Right kidney (tissue), 1 donor: ENCODE data around the gene VEGFB.

Source experiments
- DNase-seq: peaks from one replicate; pipeline ENCODE4 v3.0.0-alpha.2; 2016

The VEGFB gene

GRCh38 chr11:64208796-64209562 is 25.4 kb upstream of the VEGFB start:
- DNase-seq: no peak

GRCh38 chr11:64209563-64209843 is 24.9 kb upstream of the VEGFB start:
- no peak for DNase-seq

- DNase-seq: no peak
Measured at GRCh38 chr11:64210301-64211020, 23.9 kb upstream of the VEGFB start.

GRCh38 chr11:64211181-64211872 is 23.1 kb upstream of the VEGFB start:
- DNase-seq: no peak

GRCh38 chr11:64216879-64217278 is 17.5 kb upstream of the VEGFB start:
- DNase-seq: no peak

DNA sequence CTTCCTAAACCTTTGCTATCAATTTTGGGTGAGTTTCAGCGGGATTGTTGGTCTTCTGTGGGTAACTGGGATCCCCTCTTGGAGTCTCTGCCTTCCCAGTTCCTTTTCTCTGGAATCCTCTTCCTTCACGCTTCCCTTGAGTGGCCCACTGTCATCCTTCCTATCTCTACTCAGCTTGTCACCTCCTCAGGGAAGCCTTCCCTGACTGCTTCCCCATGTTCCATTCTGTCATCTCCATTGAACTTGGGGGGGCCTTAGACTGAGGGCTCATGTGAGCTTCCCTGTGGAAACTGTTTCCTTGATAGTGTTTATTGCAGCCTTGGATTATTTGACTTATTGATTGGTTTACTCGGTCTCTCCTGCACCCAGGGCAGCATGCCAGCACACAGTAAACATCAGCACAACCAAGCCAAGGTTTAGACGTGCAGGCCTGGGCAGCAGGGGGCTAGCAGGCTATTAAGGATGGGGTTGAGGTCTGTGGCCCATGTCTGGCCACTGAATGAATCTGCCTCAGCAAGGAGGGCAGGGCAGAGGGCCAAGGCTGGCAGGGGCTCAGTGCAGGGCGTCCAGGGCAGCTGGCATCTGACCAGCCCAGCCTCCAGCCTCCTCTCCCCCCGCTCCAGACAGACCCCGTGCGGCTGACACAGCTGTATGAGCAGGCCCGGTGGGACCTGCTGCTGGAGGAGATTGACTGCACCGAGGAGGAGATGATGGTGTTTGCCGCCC is 15.6 kb upstream of the VEGFB start:
- no peak for DNase-seq

DNA sequence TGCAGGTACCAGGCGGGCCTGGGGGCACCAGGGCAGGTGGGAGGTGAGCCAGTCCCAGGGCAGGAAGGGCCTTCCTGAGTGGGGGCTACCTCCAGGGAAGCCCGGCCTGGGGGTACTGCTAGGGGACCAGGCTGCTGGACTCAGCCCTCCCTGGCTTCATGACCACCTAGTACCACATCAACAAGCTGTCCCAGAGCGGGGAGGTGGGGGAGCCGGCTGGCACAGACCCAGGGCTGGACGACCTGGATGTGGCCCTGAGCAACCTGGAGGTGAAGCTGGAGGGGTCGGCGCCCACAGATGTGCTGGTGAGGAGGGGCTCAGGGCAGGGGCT is 15.1 kb upstream of the VEGFB start:
- DNase-seq: no peak

DNA sequence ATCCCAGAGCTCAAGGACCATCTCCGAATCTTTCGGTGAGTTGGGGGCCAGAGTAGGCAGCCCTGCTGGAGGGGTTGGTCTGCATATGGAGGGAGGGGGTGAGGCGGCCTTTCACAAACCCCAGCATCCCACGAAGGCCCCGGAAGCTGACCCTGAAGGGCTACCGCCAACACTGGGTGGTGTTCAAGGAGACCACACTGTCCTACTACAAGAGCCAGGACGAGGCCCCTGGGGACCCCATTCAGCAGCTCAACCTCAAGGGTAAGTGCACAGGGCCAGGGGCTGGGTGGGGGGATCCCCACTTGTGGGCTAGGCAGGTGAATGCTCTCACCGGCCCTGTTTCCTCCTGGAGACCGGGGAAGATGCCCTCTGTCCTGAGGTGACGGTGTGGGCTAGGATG is 14.6 kb upstream of the VEGFB start:
- DNase-seq: no peak

DNA sequence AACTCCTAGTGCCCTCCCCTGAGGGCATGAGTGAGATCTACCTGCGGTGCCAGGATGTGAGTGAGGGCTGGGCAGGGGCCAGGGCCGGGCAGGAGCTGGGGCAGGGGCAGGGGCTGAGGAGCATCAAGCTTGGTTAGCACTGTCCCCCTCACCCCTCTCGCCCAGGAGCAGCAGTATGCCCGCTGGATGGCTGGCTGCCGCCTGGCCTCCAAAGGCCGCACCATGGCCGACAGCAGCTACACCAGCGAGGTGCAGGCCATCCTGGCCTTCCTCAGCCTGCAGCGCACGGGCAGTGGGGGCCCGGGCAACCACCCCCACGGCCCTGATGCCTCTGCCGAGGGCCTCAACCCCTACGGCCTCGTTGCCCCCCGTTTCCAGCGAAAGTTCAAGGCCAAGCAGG is 14.1 kb upstream of the VEGFB start:
- DNase-seq: no peak

- no peak for DNase-seq
Measured at GRCh38 chr11:64220798-64221197, 13.6 kb upstream of the VEGFB start.

- no peak for DNase-seq
Measured at GRCh38 chr11:64222651-64223000, 11.8 kb upstream of the VEGFB start.

DNA sequence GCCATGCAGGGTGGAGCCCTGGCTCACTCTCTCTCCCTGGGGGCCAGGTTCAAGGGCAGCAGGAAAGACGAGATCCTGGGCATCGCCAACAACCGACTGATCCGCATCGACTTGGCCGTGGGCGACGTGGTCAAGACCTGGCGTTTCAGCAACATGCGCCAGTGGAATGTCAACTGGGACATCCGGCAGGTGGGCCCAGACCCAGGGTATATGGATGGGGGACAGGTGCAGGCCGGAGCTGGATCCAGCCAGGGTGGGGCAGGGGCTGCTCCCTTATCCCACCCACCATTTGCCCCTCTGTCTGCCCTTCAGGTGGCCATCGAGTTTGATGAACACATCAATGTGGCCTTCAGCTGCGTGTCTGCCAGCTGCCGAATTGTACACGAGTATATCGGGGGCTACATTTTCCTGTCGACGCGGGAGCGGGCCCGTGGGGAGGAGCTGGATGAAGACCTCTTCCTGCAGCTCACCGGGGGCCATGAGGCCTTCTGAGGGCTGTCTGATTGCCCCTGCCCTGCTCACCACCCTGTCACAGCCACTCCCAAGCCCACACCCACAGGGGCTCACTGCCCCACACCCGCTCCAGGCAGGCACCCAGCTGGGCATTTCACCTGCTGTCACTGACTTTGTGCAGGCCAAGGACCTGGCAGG is 11.3 kb upstream of the VEGFB start:
- DNase-seq: no peak

GRCh38 chr11:64224151-64224890 is 10.1 kb upstream of the VEGFB start:
- DNase-seq: no peak

DNA sequence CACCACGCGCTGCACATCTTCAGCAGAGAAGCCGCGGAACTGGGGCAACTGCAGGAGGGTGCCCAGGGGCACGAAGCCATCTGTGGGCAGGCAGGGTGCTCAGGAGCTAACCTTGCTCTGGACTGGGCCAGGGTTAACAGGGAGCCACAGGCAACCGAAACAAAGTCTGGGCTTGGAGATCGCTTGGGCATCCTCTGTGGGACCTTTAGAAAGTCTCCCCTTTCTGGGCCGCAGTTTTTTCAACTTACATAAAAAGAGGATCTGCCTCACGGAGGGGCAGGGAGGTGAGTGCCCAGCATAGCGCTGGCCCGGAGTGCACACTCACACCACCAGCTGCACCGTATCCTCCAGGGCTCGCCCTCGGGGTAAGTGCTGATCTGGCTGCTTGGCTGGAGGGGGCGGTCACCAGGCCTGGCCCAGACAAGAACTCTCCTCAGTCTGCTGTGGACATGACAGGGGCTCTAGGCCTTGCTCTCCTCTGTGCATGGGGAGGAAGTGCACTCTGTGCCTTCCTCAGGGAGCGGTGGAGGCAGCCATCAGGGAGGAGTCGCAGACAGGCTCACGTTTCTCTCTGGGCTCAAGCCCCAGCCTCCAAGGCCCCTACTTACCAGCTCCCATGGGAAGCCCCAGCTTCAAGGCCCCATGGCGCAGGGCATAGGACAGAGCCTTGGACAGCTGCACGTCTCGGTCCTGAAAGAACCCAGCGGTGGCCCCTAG is 9.3 kb upstream of the VEGFB start:
- no peak for DNase-seq

GRCh38 chr11:64225608-64226506 is 8.5 kb upstream of the VEGFB start, which contains the start of the genes NUDT22 and TRPT1:
Gene NUDT22, plus strand, starts transcription at chr11:64226274. Its CDS starts 379 bp downstream, at chr11:64226653.
Gene TRPT1, minus strand, starts transcription at chr11:64226186. Its CDS starts 326 bp downstream, at chr11:64225860.
- DNase-seq: peak; percentile 92

- no peak for DNase-seq
Measured at GRCh38 chr11:64226507-64227051, 7.8 kb upstream of the VEGFB start.

- DNase-seq: no peak
Measured at GRCh38 chr11:64227405-64227956, 6.9 kb upstream of the VEGFB start.

- DNase-seq: no peak
Measured at GRCh38 chr11:64229090-64229743, 5.2 kb upstream of the VEGFB start.

- DNase-seq: no peak
Measured at GRCh38 chr11:64229744-64230170, 4.6 kb upstream of the VEGFB start.
